ENCODE measurements around the gene FGG. TPM values are rescaled to one million over a fixed set of nuclear protein-coding genes. Genes with fewer than 3 reads are reported as not detected.

FGG gene
- total and polyA plus RNA-seq, 2 of the 8 experiments (the other 6 are each of a cell fraction or from before 2014, with no cell fraction given), result not detected

DNA sequence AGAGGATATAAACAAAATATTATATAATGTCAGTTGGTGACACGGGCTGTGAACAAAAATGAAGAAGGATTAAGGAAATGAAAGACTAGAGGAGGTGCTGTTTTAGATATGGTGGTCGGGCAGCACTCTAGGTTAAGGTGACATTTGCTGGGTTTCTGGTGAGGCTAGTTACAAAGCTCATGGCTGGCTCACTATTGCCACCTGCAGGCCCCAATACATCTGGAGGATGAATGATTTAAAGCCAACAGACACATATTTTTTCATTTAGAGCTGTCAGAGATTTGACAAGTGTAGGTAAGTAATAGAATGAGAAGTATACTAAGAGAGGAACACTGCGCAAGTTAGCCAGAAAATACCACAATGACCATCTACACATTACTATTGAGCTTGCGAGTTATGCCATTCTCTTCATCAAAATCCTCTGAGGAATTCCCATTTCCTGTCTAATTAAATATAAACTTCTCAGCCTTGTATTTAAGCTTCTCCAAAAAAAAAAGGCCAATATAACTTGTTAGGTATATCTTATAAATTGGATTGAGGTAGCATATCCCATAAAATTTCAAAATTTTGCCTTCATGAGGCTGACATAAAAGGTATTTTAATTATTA, 6.4 kb upstream of the FGG start:
- Histone ChIP-seq H2BK5ac (ENCODE audit: low read depth, low read length) (no peak overlapping the region), H3K79me2 (ENCODE audit: control insufficient read depth in 1 of 2, insufficient read depth in 2 of 2, low read length in 2 of 2) (no peaks in the 10 kb centered on the region), H2BK15ac (ENCODE audit: low read length) (no peak overlapping the region), H4K5ac (ENCODE audit: insufficient read length, low read depth, low read length) (no peak overlapping the region), H3K4ac (replicated peaks; ENCODE audit: insufficient read length, low read depth, low read length) (no peak overlapping the region), H3K9me3 (ENCODE audit: insufficient read depth in 2 of 2, low read depth in 1 of 2, low read length in 1 of 2) (no peaks in the 10 kb centered on the region), H3K14ac (ENCODE audit: insufficient read length) (no peak overlapping the region), H2BK20ac (ENCODE audit: low read length) (no peak overlapping the region), H4K20me1 (replicated peaks in 1 of 2; ENCODE audit: control insufficient read depth in 1 of 2, insufficient read depth in 2 of 2, low read length in 2 of 2) (no peaks in the 10 kb centered on the region), H3K56ac (replicated peaks; ENCODE audit: insufficient read length, low read depth, low read length) (no peak overlapping the region), H2AFZ (ENCODE audit: low read length) (no peak overlapping the region), H3K27me3 (replicated peaks in 1 of 4; ENCODE audit: control insufficient read depth in 3 of 4, extremely low read depth in 1 of 4, insufficient read depth in 3 of 4, low read length in 3 of 4) (peaks cover 0 to 1% (median 0%) of the 10 kb centered on the region in 4 experiments; a peak in 1 of 7 replicates), H3K9ac (replicated peaks in 1 of 4; ENCODE audit: extremely low read depth in 1 of 4, low read depth in 3 of 4, low read length in 3 of 4) (no peak overlapping the region), H2AK5ac (ENCODE audit: low read depth, low read length) (no peak overlapping the region), H3K79me1 (ENCODE audit: low read depth, low read length) (no peaks in the 10 kb centered on the region), H3K18ac (ENCODE audit: extremely low read depth, low read length) (no peak overlapping the region), H2BK12ac (ENCODE audit: low read depth, low read length) (no peak overlapping the region), H3K4me3 (ENCODE audit: extremely low read depth in 1 of 4, insufficient read depth in 2 of 4, low read depth in 3 of 4, low read length in 4 of 4) (no peak overlapping the region), H4K8ac (ENCODE audit: extremely low read depth, insufficient read depth, low read length) (no peak overlapping the region), H3K4me1 (replicated peaks in 1 of 4; ENCODE audit: control insufficient read depth in 3 of 4, insufficient read depth in 4 of 4, low read length in 3 of 4) (no peaks in the 10 kb centered on the region), H3K4me2 (ENCODE audit: insufficient read depth in 1 of 2, low read depth in 2 of 2, low read length in 2 of 2) (no peak overlapping the region), H3K23me2 (ENCODE audit: low read depth, low read length) (no peaks in the 10 kb centered on the region), H3K36me3 (ENCODE audit: control insufficient read depth in 2 of 4, insufficient read depth in 4 of 4, low read length in 3 of 4) (no peaks in the 10 kb centered on the region), H3K27ac (ENCODE audit: low read depth, low read length) (no peak overlapping the region), H3K23ac (ENCODE audit: insufficient read length) (no peak overlapping the region), H2BK120ac (replicated peaks; ENCODE audit: low read depth, low read length) (no peak overlapping the region), H4K91ac (replicated peaks; ENCODE audit: insufficient read length, low read length) (no peak overlapping the region)
- WGBS, 2 experiments (ENCODE audit: extremely low coverage in 1 of 2, insufficient coverage in 1 of 2, insufficient read length in 1 of 2, insufficient replicate concordance in 2 of 2, low coverage in 1 of 2, low lambda C conversion rate in 2 of 2, missing lambda C conversion rate in 1 of 2), result 50% methylated on average over 4 of the region's 4 CpGs; no CpG with 5 or more reads in 1 of the 2 experiments
- CTCF ChIA-PET (ENCODE audit: partially characterized antibody), result interaction anchor here (0.6 to 10.6 kb wide), 32 partner anchors 8 to 353 kb away, joined by 3 to 283 read pairs (median 6); partner anchors contain the start of genes FGB and PLRG1
- peak; percentile 78 for FAIRE-seq
- DNase-seq (ENCODE audit: low read depth in 1 of 2, low spot score in 2 of 2), result peak; percentile 27 to 59
- POLR2A ChIA-PET (ENCODE audit: partially characterized antibody), result interaction anchor here (1.0 kb wide), 1 partner anchor 60 kb away, joined by 3 read pairs; no protein-coding TSS in a partner anchor
- no peak for TF ChIP-seq PHF8 (conservative IDR thresholded peaks at IDR 0.05; ENCODE audit: low read depth, low read length)
- no peak for TF ChIP-seq POU5F1 (IDR thresholded peaks at IDR 0.05; ENCODE audit: low read depth, low read length)
- TF ChIP-seq YY1 (IDR thresholded peaks at IDR 0.05; ENCODE audit: low read depth, low read length), result 0 out of 2 replicates have a peak, but pooled peaks have one; percentile 30
- TF ChIP-seq HDAC2 (IDR thresholded peaks at IDR 0.05; ENCODE audit: borderline replicate concordance in 1 of 2, low read depth in 2 of 2, low read length in 2 of 2), result no peak
- TF ChIP-seq ASH2L (IDR thresholded peaks at IDR 0.05; ENCODE audit: low read length), result no peak
- TF ChIP-seq KDM1A (IDR thresholded peaks at IDR 0.05; ENCODE audit: borderline replicate concordance, low read length), result no peak
- TF ChIP-seq EP300 (IDR thresholded peaks at IDR 0.05; ENCODE audit: borderline replicate concordance in 1 of 2, low read depth in 2 of 2, low read length in 2 of 2), result no peak
- no peak for TF ChIP-seq FOSL1 (IDR thresholded peaks at IDR 0.05; ENCODE audit: insufficient read depth, low read depth, low read length)
- TF ChIP-seq RBBP5 (IDR thresholded peaks at IDR 0.05; ENCODE audit: borderline replicate concordance, low read depth, low read length), result no peak
- no peak for TF ChIP-seq CREB1 (IDR thresholded peaks at IDR 0.05)
- no peak for TF ChIP-seq GTF2F1 (IDR thresholded peaks at IDR 0.05; ENCODE audit: borderline replicate concordance, low read depth, low read length)
- TF ChIP-seq SIN3A (conservative IDR thresholded peaks at IDR 0.05 in 1 of 2, IDR thresholded peaks at IDR 0.05 in 1 of 2; ENCODE audit: low read depth in 1 of 2, low read length in 2 of 2), result no peak; a peak in 1 of 4 replicates
- no peak for TF ChIP-seq RFX5 (IDR thresholded peaks at IDR 0.05; ENCODE audit: borderline replicate concordance, low read depth, low read length)

Data from H1 (cell line).